HG03103 (cell line): Measurements from ENCODE around the gene PSKH1.
A peak's percentile ranks its signal among the peaks of the same experiment; 100 is the strongest.
"Not testable (repeated sequence)": the region's sequence is repeated elsewhere in the genome, so short reads cannot be mapped to it uniquely, and the experiment has no call there.

ENCODE experiments used
- ATAC-seq: cut with Tn5 transposase; IDR thresholded peaks from one replicate; pipeline ENCODE4 v1.9.1; 2021; ENCODE audit warnings: low read depth; ENCODE audit not compliant: unreplicated experiment

PSKH1 gene

GRCh38 chr16:67892899-67893742 is at the start of gene PSKH1:
Gene PSKH1, plus strand, starts transcription at chr16:67893254. Its CDS starts 15,496 bp downstream, at chr16:67908750.
- ATAC-seq, result peak; percentile 80

- ATAC-seq, result no peak
Observed at GRCh38 chr16:67843343-67843765, 49.7 kb upstream of the PSKH1 start.

- ATAC-seq, result no peak
Observed at GRCh38 chr16:67844497-67844896, 48.6 kb upstream of the PSKH1 start.

GRCh38 chr16:67845291-67846062 is 47.6 kb upstream of the PSKH1 start:
- no peak for ATAC-seq

- ATAC-seq, result no peak
Observed at GRCh38 chr16:67846063-67846319, 47.1 kb upstream of the PSKH1 start.

GRCh38 chr16:67846320-67847063 is 46.6 kb upstream of the PSKH1 start, which contains the start of gene NUTF2:
Gene NUTF2, plus strand, starts transcription at chr16:67846933. Its CDS starts 18,198 bp downstream, at chr16:67865131.
- ATAC-seq, result peak; percentile 53

- ATAC-seq, result peak; percentile 36
Observed at GRCh38 chr16:67847064-67847861, 45.8 kb upstream of the PSKH1 start, which contains the start of gene CENPT. Gene CENPT, minus strand, starts transcription at chr16:67847693. Its CDS starts 13,834 bp downstream, at chr16:67833859.

GRCh38 chr16:67848118-67848517 is 44.9 kb upstream of the PSKH1 start:
- no peak for ATAC-seq

- ATAC-seq, result no peak
Observed at GRCh38 chr16:67853670-67854069, 39.4 kb upstream of the PSKH1 start.

- ATAC-seq, result no peak
Observed at GRCh38 chr16:67855789-67856188, 37.3 kb upstream of the PSKH1 start.

GRCh38 chr16:67856927-67857546 is 36.0 kb upstream of the PSKH1 start:
- ATAC-seq, result no peak

GRCh38 chr16:67857547-67858233 is 35.4 kb upstream of the PSKH1 start:
- no peak for ATAC-seq

- ATAC-seq, result no peak
Observed at GRCh38 chr16:67858500-67858899, 34.6 kb upstream of the PSKH1 start.

- ATAC-seq, result no peak
Observed at GRCh38 chr16:67860589-67861398, 32.3 kb upstream of the PSKH1 start.

- ATAC-seq, result no peak
Observed at GRCh38 chr16:67861877-67862276, 31.2 kb upstream of the PSKH1 start.

GRCh38 chr16:67862623-67863583 is 30.2 kb upstream of the PSKH1 start:
- ATAC-seq, result no peak

- ATAC-seq, result not testable (repeated sequence)
Observed at GRCh38 chr16:67864044-67864443, 29.0 kb upstream of the PSKH1 start.
